ENCODE measurements around the gene PPARG.

- TF ChIP-seq JUN (CRISPR knock-in tag; IDR thresholded peaks at IDR 0.05) = no peak
- no peak for TF ChIP-seq ATF1 (CRISPR knock-in tag; IDR thresholded peaks at IDR 0.05)
- no peak for TF ChIP-seq ZNF532 (CRISPR knock-in tag; IDR thresholded peaks at IDR 0.05; ENCODE audit: borderline replicate concordance)
These were observed 41.5 kb upstream of the PPARG start for GRCh38 chr3:12247411-12247810.
